GM18505 (cell line): ENCODE results near the gene SIRPG.

Source experiments
- ATAC-seq: cut with Tn5 transposase; IDR thresholded peaks from one replicate; pipeline ENCODE4 v1.9.1; 2021; ENCODE audit not compliant: unreplicated experiment
- POLR2A ChIP-seq: IDR thresholded peaks from 4 replicates; pipeline ENCODE4 v1.6.1; 2011; ENCODE audit warnings: borderline replicate concordance; ENCODE audit not compliant: insufficient read depth, insufficient read length; ENCODE audit errors: extremely low read depth

The SIRPG gene

GRCh38 chr20:1587781-1588532, 69.6 kb downstream of the SIRPG start:
- no peak for ATAC-seq
- no peak for TF ChIP-seq POLR2A

- no peak for TF ChIP-seq POLR2A
- ATAC-seq, result no peak
Observed at GRCh38 chr20:1579488-1579887, 78.1 kb downstream of the SIRPG start.
